HCT116 (cell line): ENCODE data around the gene FGF3.

Source experiments
- CTCF ChIP-seq, 3 experiments: fragments of 200-600 bp in 1 of 3; sonication (generic) in 1 of 3; IDR thresholded peaks in 2 of 3; conservative IDR thresholded peaks in 1 of 3; 2 replicates each; pipeline ENCODE4 v1.5.1; 2012 to 2017; ENCODE audit warnings: low read depth in 2 of 3, low read length in 2 of 3, antibody characterized with exemption in 1 of 3, borderline replicate concordance in 1 of 3, control low read depth in 1 of 3, mild to moderate bottlenecking in 1 of 3, mixed read lengths in 1 of 3, mixed run types in 1 of 3, moderate library complexity in 1 of 3; ENCODE audit not compliant: insufficient read depth in 1 of 3
- EZH2 ChIP-seq: fragments of 200-600 bp; sonication (generic); IDR thresholded peaks from 2 replicates; pipeline ENCODE4 v1.6.1; 2017; ENCODE audit warnings: antibody characterized with exemption, mixed run types
- POLR2A ChIP-seq: IDR thresholded peaks from 2 replicates; pipeline ENCODE4 v1.7.0; 2011; ENCODE audit warnings: borderline replicate concordance; ENCODE audit not compliant: insufficient read depth, insufficient read length; ENCODE audit errors: extremely low read depth
- POLR2AphosphoS5 ChIP-seq: IDR thresholded peaks from 2 replicates; pipeline ENCODE4 v1.6.1; 2011; ENCODE audit warnings: mild to moderate bottlenecking, low read depth, low read length, moderate library complexity
- RAD21 ChIP-seq: IDR thresholded peaks from 2 replicates; pipeline ENCODE4 v1.6.1; 2012; ENCODE audit warnings: low read depth, mild to moderate bottlenecking
- REST ChIP-seq: IDR thresholded peaks from 2 replicates; pipeline ENCODE4 v1.6.1; 2012; ENCODE audit warnings: low read depth
- SIN3A ChIP-seq: IDR thresholded peaks from 2 replicates; pipeline ENCODE4 v1.6.1; 2012; ENCODE audit warnings: low read depth
- YY1 ChIP-seq: IDR thresholded peaks from 2 replicates; pipeline ENCODE4 v1.6.1; 2011; ENCODE audit warnings: low read length, low read depth, moderate library complexity, mild to moderate bottlenecking; ENCODE audit not compliant: insufficient replicate concordance; ENCODE audit errors: extremely low read depth
- ZNF274 ChIP-seq: fragments of 200-500 bp; sonication (Bioruptor generic); IDR thresholded peaks from 2 replicates; pipeline ENCODE4 v1.6.1; 2014; ENCODE audit warnings: mild to moderate bottlenecking, low read depth, low read length, inconsistent platforms

GRCh38 chr11:69841170-69841858 lies 22.1 kb upstream of the FGF3 start:
- TF ChIP-seq RAD21 (no peak), ZNF274 (no peak), YY1 (no peak), POLR2A (no peak), CTCF (IDR thresholded peaks at IDR 0.05 in 2 of 3, conservative IDR thresholded peaks at IDR 0.05 in 1 of 3; ENCODE audit: borderline replicate concordance in 1 of 3, insufficient read depth in 1 of 3, low read depth in 2 of 3, low read length in 2 of 3) (no peak), EZH2 (no peak), SIN3A (no peak), POLR2AphosphoS5 (no peak), REST (no peak)
